Measurements from ENCODE around the gene ATP9B.
"Not testable (repeated sequence)": the region's sequence is repeated elsewhere in the genome, so short reads cannot be mapped to it uniquely, and the experiment has no call there.

Gene ATP9B

DNA sequence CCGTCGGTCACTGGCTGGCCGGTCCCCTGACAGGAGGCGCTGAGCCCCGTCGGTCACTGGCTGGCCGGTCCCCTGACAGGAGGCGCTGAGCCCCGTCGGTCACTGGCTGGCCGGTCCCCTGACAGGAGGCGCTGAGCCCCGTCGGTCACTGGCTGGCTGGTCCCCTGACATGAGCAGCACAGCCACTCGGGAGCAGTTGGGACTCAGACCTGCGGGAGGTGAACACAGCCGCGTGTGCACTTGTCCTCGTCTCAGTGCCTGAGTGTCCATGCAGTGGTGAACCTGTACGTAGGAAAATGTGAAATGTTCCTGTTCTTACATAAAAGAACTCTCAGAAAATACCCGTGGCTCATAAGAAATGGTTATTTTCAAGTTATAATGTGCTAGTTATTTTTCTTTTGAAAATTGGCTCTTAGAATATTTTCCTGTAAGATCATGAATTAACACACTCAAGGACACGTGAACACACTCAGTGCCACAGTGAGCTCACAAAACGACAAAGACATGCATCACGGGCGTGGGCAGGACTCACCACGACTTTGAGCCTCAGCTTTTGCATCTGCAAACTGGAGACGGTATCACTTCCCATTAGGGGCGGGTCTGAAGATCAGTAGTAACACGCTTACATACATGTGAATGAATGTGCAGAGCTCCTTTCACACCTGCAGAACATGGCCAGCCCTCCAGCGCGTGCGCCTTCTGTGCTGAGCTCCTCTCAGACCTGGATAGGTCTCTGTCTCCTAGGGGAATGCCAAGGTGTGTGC is 305.4 kb downstream of the ATP9B start:
- in situ Hi-C loops (cut with MboI; ENCODE audit: low sequenced_read_pairs, unreplicated experiment), result loop anchor here (10.0 kb wide), 1 partner anchor 160 kb away; no protein-coding TSS in a partner anchor
- TF ChIP-seq, protein P1, sequence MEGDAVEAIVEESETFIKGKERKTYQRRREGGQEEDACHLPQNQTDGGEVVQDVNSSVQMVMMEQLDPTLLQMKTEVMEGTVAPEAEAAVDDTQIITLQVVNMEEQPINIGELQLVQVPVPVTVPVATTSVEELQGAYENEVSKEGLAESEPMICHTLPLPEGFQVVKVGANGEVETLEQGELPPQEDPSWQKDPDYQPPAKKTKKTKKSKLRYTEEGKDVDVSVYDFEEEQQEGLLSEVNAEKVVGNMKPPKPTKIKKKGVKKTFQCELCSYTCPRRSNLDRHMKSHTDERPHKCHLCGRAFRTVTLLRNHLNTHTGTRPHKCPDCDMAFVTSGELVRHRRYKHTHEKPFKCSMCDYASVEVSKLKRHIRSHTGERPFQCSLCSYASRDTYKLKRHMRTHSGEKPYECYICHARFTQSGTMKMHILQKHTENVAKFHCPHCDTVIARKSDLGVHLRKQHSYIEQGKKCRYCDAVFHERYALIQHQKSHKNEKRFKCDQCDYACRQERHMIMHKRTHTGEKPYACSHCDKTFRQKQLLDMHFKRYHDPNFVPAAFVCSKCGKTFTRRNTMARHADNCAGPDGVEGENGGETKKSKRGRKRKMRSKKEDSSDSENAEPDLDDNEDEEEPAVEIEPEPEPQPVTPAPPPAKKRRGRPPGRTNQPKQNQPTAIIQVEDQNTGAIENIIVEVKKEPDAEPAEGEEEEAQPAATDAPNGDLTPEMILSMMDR (IDR thresholded peaks at IDR 0.05; ENCODE audit: borderline replicate concordance, control extremely low read depth, extremely low read depth, insufficient read depth, missing control alignments), result no peak
- peak; percentile 80 for DNase-seq (ENCODE audit: low spot score)

DNA sequence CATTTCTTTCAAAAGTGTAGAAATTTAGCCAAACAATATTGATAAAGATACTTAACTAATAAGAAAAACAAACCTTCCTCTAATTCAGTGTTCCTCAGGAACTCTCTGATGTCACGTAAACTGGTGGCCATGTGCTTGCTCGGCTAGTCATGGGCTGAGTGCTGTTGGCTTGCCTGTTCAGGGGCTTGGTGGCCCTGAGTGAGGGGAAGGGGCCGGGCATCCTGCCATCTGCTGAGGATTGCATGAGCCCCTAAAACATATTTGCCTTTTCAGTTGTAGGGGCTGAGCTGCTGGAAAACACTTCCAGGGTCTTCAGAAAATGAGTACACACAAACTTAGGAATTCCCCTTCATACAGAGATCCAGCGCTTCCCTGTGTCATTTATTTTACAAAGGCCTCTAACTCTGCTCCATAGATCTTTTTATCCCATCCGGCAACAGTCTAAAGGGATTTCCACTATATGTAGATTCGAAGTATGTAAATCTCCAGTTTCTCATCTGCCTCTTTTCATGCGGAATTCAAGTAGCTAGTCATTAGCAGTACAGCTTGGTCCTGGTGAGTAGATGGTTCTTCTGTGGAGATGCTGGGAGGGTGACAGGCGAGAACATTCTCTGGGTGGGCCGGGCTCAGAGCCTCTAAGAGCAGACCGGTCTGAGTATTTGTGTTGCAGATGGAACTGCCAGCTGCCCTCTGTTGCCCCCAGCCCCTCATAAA is 306.4 kb downstream of the ATP9B start:
- in situ Hi-C loops (cut with MboI; ENCODE audit: low sequenced_read_pairs, unreplicated experiment), result loop anchor here (10.0 kb wide), 1 partner anchor 159 kb away; no protein-coding TSS in a partner anchor
- DNase-seq (ENCODE audit: low spot score), result no peak
- TF ChIP-seq, protein P1 (IDR thresholded peaks at IDR 0.05; ENCODE audit: borderline replicate concordance, control extremely low read depth, extremely low read depth, insufficient read depth, missing control alignments), result no peak

- in situ Hi-C loops (cut with MboI; ENCODE audit: low sequenced_read_pairs, unreplicated experiment), result loop anchor here (10.0 kb wide), 1 partner anchor 158 kb away; no protein-coding TSS in a partner anchor
- DNase-seq (ENCODE audit: low spot score), result not testable (repeated sequence)
Measured at GRCh38 chr18:79376661-79377060, 307.5 kb downstream of the ATP9B start.

GRCh38 chr18:79377187-79377891 is 308.1 kb downstream of the ATP9B start:
- in situ Hi-C loops (cut with MboI; ENCODE audit: low sequenced_read_pairs, unreplicated experiment), result loop anchor here (10.0 kb wide), 1 partner anchor 157 kb away; no protein-coding TSS in a partner anchor
- no peak for DNase-seq (ENCODE audit: low spot score)
- TF ChIP-seq, protein P1 (IDR thresholded peaks at IDR 0.05; ENCODE audit: borderline replicate concordance, control extremely low read depth, extremely low read depth, insufficient read depth, missing control alignments), result no peak

DNA sequence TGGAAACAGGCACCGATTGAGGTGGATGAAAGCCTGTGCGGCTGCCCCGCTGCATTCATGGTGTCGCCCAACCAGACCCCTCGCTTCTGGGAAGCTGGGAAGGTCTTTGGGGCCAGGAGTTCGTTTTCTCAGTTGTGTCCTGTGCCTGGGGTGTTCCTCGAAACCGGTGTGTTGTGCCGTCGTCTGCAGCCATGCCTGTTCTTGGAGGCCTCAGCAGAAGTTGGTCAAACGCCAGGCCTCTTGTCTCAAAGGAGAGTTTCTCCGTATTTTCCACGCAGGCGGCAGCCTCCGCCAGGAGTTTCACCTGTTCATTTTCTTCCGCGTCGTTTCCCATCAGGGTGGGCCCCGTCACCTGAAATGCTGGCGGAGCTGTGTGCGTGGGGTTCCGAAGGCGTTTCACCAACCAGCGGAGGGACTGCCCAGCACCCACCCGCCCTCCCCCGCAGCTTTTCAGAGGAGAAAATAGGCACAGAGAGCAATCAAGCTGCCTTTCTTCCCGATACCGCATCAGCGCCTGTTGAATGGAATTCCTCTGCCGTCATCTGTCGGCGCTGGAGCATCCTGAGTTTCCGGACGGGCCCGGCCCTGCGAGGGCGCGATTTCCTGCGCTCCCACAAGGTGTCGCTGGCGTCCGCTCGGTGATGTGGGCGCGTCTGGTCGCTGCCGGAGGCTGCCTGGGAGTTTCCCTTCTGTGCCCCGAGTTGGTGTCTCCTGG is 309.5 kb downstream of the ATP9B start:
- in situ Hi-C loops (cut with MboI; ENCODE audit: low sequenced_read_pairs, unreplicated experiment), result loop anchor here (10.0 kb wide), 1 partner anchor 156 kb away; no protein-coding TSS in a partner anchor
- TF ChIP-seq, protein P1 (IDR thresholded peaks at IDR 0.05; ENCODE audit: borderline replicate concordance, control extremely low read depth, extremely low read depth, insufficient read depth, missing control alignments), result peak; percentile 96
- DNase-seq (ENCODE audit: low spot score), result peak; percentile 90

GRCh38 chr18:79379251-79379905 is 310.2 kb downstream of the ATP9B start:
- in situ Hi-C loops (cut with MboI; ENCODE audit: low sequenced_read_pairs, unreplicated experiment), result loop anchor here (10.0 kb wide), 1 partner anchor 155 kb away; no protein-coding TSS in a partner anchor
- TF ChIP-seq, protein P1 (IDR thresholded peaks at IDR 0.05; ENCODE audit: borderline replicate concordance, control extremely low read depth, extremely low read depth, insufficient read depth, missing control alignments), result no peak
- no peak for DNase-seq (ENCODE audit: low spot score)

Data from GM13976 (cell line).